Measurements from ENCODE around the gene TMEM116.

DNA sequence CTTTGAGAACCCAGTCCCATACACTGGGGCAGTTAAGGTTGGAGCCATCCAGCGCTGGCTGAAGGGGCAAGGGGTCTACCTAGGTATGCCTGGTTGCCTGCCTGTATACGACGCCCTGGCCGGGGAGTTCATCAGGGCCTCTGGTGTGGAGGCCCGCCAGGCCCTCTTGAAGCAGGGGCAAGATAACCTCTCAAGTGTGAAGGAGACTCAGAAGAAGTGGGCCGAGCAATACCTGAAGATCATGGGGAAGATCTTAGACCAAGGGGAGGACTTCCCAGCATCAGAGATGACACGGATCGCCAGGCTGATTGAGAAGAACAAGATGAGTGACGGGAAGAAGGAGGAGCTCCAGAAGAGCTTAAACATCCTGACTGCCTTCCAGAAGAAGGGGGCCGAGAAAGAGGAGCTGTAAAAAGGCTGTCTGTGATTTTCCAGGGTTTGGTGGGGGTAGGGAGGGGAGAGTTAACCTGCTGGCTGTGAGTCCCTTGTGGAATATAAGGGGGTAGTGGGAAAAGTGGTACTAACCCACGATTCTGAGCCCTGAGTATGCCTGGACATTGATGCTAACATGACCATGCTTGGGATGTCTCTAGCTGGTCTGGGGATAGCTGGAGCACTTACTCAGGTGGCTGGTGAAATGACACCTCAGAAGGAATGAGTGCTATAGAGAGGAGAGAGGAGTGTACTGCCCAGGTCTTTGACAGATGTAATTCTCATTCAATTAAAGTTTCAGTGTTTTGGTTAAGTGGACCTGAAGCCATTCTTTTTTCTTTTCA is 9.5 kb upstream of the TMEM116 start:
- TF ChIP-seq, protein P1, sequence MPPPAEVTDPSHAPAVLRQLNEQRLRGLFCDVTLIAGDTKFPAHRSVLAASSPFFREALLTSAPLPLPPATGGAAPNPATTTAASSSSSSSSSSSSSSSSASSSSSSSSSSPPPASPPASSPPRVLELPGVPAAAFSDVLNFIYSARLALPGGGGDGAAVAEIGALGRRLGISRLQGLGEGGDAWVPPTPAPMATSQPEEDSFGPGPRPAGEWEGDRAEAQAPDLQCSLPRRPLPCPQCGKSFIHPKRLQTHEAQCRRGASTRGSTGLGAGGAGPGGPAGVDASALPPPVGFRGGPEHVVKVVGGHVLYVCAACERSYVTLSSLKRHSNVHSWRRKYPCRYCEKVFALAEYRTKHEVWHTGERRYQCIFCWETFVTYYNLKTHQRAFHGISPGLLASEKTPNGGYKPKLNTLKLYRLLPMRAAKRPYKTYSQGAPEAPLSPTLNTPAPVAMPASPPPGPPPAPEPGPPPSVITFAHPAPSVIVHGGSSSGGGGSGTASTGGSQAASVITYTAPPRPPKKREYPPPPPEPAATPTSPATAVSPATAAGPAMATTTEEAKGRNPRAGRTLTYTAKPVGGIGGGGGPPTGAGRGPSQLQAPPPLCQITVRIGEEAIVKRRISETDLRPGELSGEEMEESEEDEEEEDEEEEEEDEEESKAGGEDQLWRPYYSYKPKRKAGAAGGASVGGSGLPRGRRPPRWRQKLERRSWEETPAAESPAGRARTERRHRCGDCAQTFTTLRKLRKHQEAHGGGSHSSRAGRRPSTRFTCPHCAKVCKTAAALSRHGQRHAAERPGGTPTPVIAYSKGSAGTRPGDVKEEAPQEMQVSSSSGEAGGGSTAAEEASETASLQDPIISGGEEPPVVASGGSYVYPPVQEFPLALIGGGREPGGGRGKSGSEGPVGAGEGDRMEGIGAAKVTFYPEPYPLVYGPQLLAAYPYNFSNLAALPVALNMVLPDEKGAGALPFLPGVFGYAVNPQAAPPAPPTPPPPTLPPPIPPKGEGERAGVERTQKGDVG (CRISPR knock-in tag; IDR thresholded peaks at IDR 0.05): no peak
- TF ChIP-seq YY1 (IDR thresholded peaks at IDR 0.05; ENCODE audit: low read depth, low read length): no peak
- no peak for TF ChIP-seq CHD2 (IDR thresholded peaks at IDR 0.05; ENCODE audit: borderline replicate concordance, low read depth, low read length)
- no peak for TF ChIP-seq POLR2A (IDR thresholded peaks at IDR 0.05; ENCODE audit: low read depth, low read length)
- TF ChIP-seq SMC3 (IDR thresholded peaks at IDR 0.05; ENCODE audit: borderline replicate concordance, low read length): no peak
- no peak for TF ChIP-seq MYC (IDR thresholded peaks at IDR 0.05; ENCODE audit: insufficient read depth, insufficient read length, insufficient replicate concordance, low read length, severe bottlenecking)
- TF ChIP-seq EZH2 (IDR thresholded peaks at IDR 0.05; ENCODE audit: borderline replicate concordance, control insufficient read depth, low read depth, low read length): no peak
- no peak for TF ChIP-seq MTA3 (IDR thresholded peaks at IDR 0.05; ENCODE audit: borderline replicate concordance, low read length)
- TF ChIP-seq, protein P2, sequence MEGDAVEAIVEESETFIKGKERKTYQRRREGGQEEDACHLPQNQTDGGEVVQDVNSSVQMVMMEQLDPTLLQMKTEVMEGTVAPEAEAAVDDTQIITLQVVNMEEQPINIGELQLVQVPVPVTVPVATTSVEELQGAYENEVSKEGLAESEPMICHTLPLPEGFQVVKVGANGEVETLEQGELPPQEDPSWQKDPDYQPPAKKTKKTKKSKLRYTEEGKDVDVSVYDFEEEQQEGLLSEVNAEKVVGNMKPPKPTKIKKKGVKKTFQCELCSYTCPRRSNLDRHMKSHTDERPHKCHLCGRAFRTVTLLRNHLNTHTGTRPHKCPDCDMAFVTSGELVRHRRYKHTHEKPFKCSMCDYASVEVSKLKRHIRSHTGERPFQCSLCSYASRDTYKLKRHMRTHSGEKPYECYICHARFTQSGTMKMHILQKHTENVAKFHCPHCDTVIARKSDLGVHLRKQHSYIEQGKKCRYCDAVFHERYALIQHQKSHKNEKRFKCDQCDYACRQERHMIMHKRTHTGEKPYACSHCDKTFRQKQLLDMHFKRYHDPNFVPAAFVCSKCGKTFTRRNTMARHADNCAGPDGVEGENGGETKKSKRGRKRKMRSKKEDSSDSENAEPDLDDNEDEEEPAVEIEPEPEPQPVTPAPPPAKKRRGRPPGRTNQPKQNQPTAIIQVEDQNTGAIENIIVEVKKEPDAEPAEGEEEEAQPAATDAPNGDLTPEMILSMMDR (IDR thresholded peaks at IDR 0.05 in 2 of 3, conservative IDR thresholded peaks at IDR 0.05 in 1 of 3; ENCODE audit: control insufficient read depth in 2 of 3, extremely low read depth in 1 of 3, insufficient read depth in 1 of 3, low read depth in 3 of 3, low read length in 3 of 3): no peak
- no peak for TF ChIP-seq RBBP5 (conservative IDR thresholded peaks at IDR 0.05)
- TF ChIP-seq, protein P3, sequence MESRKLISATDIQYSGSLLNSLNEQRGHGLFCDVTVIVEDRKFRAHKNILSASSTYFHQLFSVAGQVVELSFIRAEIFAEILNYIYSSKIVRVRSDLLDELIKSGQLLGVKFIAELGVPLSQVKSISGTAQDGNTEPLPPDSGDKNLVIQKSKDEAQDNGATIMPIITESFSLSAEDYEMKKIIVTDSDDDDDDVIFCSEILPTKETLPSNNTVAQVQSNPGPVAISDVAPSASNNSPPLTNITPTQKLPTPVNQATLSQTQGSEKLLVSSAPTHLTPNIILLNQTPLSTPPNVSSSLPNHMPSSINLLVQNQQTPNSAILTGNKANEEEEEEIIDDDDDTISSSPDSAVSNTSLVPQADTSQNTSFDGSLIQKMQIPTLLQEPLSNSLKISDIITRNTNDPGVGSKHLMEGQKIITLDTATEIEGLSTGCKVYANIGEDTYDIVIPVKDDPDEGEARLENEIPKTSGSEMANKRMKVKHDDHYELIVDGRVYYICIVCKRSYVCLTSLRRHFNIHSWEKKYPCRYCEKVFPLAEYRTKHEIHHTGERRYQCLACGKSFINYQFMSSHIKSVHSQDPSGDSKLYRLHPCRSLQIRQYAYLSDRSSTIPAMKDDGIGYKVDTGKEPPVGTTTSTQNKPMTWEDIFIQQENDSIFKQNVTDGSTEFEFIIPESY (IDR thresholded peaks at IDR 0.05): no peak
- TF ChIP-seq EP300 (IDR thresholded peaks at IDR 0.05; ENCODE audit: borderline replicate concordance in 1 of 2, control insufficient read depth in 1 of 2, low read depth in 2 of 2, low read length in 2 of 2): no peak
- no peak for TF ChIP-seq TCF12 (IDR thresholded peaks at IDR 0.05; ENCODE audit: low read depth, low read length)

Measured in GM12878 (cell line).